Measurements from ENCODE around the gene RFC5. TPM values are rescaled to one million over a fixed set of nuclear protein-coding genes. Genes with fewer than 3 reads are reported as not detected.
A peak's percentile ranks its signal among the peaks of the same experiment; 100 is the strongest.

The RFC5 gene
- total RNA-seq, 1 experiment from 2014 or later: 78.6 TPM

DNA sequence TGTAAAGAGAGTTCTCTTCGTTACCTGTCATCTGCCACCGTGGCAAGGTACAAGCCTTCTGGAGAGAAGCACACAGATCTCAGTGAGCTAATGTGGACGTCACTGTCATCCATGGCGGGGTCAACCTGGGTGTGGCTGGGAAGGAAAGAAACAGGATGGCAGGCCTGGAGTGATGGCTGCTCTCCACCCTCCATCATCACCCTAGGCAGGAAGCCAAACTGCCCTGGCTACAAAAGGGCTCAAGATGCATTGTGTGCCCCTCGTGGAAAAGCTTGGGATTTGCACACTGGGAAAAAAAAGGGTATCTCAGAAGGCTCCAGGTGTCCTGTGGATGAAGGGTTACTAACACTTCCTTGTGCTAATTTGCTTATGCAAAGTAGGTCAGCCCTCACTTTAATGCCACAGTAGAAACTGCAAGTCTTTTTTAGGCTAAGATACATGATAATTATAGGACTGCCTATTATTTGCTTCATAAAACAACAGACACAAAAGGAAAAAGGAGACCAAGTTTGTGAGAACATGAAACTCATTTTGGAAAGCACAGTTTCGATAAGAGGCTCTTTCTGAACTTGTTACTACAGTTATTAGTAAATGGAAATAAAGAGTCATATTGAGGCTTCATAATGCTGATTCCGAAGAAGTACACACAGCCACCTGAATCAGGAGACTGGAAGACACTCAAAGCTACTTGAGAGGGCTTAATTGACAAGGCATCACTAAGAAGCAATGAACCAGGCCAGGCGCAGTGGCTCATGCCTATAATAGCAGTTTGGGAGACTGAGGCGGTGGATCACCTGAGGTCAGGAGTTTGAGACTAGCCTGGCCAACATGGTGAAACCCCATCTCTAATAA lies 18.9 kb downstream of the RFC5 start:
- no TSS peak for BruUV-seq (replicated peaks)
- peaks cover 40 to 49% of the 10 kb centered on the region in 2 experiments; a peak in 3 of 4 replicates for H3K36me3 ChIP-seq (ENCODE audit: control insufficient read depth in 1 of 2, insufficient read depth in 2 of 2, low read length in 2 of 2)
- POLR2A ChIA-PET: interaction anchor here (2.4 kb wide), 1 partner anchor 19 kb away, joined by 8 read pairs; the partner anchor contains the start of gene RFC5
- peak; percentile 73 for ATAC-seq
- H3K9ac ChIP-seq (ENCODE audit: low read length): no peak overlapping the region
- no peaks in the 10 kb centered on the region; the same call in 1 of the 2 replicates for H3K79me2 ChIP-seq (ENCODE audit: insufficient read depth, low read length)
- H3K4me2 ChIP-seq (ENCODE audit: low read length): peak overlapping the region; percentile 4; the same call in 1 of the 2 replicates
- no peaks in the 10 kb centered on the region for H3K9me3 ChIP-seq (ENCODE audit: control insufficient read depth in 1 of 2, insufficient read depth in 1 of 2, low read depth in 1 of 2, low read length in 2 of 2)
- H3K9me2 ChIP-seq (ENCODE audit: insufficient read depth): no peaks in the 10 kb centered on the region
- H3K4me1 ChIP-seq (ENCODE audit: control insufficient read depth in 1 of 2, insufficient read depth in 2 of 2, low read length in 2 of 2): peaks cover 0 to 21% of the 10 kb centered on the region in 2 experiments; a peak in 3 of 4 replicates
- no peak for DNase-seq (ENCODE audit: low read depth, low spot score)
- RAD21 ChIA-PET (ENCODE audit: low non-redundant PET in 1 of 2, low total read pairs in 2 of 2, uncharacterized antibody in 2 of 2, unreplicated experiment in 2 of 2): interaction anchor here (1.5 to 2.5 kb wide), 2 partner anchors 161 kb away, joined by 13 to 15 read pairs; no protein-coding TSS in a partner anchor
- intact Hi-C loops (cut with micrococcal nuclease): no loop called here
- no peak for TF ChIP-seq FOSL1 (IDR thresholded peaks at IDR 0.05; ENCODE audit: low read depth)
- TF ChIP-seq CBX3 (IDR thresholded peaks at IDR 0.05; ENCODE audit: low read depth): no peak
- no peak for TF ChIP-seq EZH2 (IDR thresholded peaks at IDR 0.05)
- no peak for TF ChIP-seq POLR2A (IDR thresholded peaks at IDR 0.05; ENCODE audit: borderline replicate concordance, extremely low read depth, insufficient read depth, insufficient read length)
- TF ChIP-seq, protein P1, sequence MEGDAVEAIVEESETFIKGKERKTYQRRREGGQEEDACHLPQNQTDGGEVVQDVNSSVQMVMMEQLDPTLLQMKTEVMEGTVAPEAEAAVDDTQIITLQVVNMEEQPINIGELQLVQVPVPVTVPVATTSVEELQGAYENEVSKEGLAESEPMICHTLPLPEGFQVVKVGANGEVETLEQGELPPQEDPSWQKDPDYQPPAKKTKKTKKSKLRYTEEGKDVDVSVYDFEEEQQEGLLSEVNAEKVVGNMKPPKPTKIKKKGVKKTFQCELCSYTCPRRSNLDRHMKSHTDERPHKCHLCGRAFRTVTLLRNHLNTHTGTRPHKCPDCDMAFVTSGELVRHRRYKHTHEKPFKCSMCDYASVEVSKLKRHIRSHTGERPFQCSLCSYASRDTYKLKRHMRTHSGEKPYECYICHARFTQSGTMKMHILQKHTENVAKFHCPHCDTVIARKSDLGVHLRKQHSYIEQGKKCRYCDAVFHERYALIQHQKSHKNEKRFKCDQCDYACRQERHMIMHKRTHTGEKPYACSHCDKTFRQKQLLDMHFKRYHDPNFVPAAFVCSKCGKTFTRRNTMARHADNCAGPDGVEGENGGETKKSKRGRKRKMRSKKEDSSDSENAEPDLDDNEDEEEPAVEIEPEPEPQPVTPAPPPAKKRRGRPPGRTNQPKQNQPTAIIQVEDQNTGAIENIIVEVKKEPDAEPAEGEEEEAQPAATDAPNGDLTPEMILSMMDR (IDR thresholded peaks at IDR 0.05 in 2 of 3, conservative IDR thresholded peaks at IDR 0.05 in 1 of 3; ENCODE audit: borderline replicate concordance in 1 of 3, insufficient read depth in 1 of 3, low read depth in 2 of 3, low read length in 2 of 3): peak in 1 of 3 experiments; percentile 5; a peak in 2 of 6 replicates
- TF ChIP-seq, protein P2, sequence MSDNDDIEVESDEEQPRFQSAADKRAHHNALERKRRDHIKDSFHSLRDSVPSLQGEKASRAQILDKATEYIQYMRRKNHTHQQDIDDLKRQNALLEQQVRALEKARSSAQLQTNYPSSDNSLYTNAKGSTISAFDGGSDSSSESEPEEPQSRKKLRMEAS (IDR thresholded peaks at IDR 0.05): 0 out of 2 replicates have a peak, but pooled peaks have one; percentile 5
- H3K4me3 ChIP-seq (replicated peaks in 1 of 2; ENCODE audit: low read depth in 1 of 2, low read length in 2 of 2): no peak overlapping the region
- H3K27ac ChIP-seq (ENCODE audit: low read depth, low read length): peak overlapping the region; percentile 23
- CTCF ChIA-PET: interaction anchor here (0.8 to 3.9 kb wide), 12 partner anchors 9 to 185 kb away, joined by 3 to 62 read pairs (median 4); no protein-coding TSS in a partner anchor
- no peak overlapping the region for H2AFZ ChIP-seq (ENCODE audit: low read depth, low read length, poor library complexity, severe bottlenecking)
- no peaks in the 10 kb centered on the region for H3K27me3 ChIP-seq (ENCODE audit: insufficient read depth, low read length)
- no peaks in the 10 kb centered on the region for H4K20me1 ChIP-seq (ENCODE audit: insufficient read depth)
